Measurements from ENCODE around the gene GRM7.

DNA sequence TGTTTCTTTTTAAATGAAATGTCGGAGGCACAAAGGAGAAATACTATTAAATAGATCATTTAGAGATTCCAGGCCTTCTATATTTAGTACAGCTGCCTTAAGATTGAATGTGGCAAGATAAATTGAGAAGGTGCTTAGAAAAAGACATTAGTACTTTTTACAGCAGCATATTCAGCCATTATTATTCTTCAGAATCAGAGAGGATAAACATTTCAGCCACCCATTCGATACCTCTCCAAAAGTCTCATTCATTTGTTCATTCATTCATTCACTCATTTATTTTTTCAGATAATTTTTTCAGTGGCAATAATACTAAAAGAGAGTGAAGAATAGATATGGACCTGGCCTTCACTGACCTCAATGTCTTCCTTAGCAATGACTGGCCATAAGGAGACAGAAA is 347.0 kb downstream of the GRM7 start:
- TF ChIP-seq, protein P1, sequence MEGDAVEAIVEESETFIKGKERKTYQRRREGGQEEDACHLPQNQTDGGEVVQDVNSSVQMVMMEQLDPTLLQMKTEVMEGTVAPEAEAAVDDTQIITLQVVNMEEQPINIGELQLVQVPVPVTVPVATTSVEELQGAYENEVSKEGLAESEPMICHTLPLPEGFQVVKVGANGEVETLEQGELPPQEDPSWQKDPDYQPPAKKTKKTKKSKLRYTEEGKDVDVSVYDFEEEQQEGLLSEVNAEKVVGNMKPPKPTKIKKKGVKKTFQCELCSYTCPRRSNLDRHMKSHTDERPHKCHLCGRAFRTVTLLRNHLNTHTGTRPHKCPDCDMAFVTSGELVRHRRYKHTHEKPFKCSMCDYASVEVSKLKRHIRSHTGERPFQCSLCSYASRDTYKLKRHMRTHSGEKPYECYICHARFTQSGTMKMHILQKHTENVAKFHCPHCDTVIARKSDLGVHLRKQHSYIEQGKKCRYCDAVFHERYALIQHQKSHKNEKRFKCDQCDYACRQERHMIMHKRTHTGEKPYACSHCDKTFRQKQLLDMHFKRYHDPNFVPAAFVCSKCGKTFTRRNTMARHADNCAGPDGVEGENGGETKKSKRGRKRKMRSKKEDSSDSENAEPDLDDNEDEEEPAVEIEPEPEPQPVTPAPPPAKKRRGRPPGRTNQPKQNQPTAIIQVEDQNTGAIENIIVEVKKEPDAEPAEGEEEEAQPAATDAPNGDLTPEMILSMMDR (conservative IDR thresholded peaks at IDR 0.05 in 1 of 2, IDR thresholded peaks at IDR 0.05 in 1 of 2; ENCODE audit: extremely low read depth in 1 of 2, insufficient read depth in 1 of 2, low read depth in 1 of 2, low read length in 2 of 2): no peak
- TF ChIP-seq EZH2 (IDR thresholded peaks at IDR 0.05; ENCODE audit: borderline replicate concordance, low read length): no peak

Measured in mammary epithelial cell (primary cell).